SU-DHL-6 (cell line): Measurements from ENCODE around the gene LDLRAD1.

Experiments
- H2AFZ ChIP-seq: fragments of 200-600 bp; sonication (generic); 2 replicates; pipeline ENCODE4 v1.6.1; 2014; ENCODE audit warnings: low read depth, mild to moderate bottlenecking, moderate library complexity, mixed read lengths, antibody characterized with exemption, low read length; ENCODE audit not compliant: severe bottlenecking
- H3F3A ChIP-seq: fragments of 200-600 bp; shearing (Covaris generic); 2 replicates; pipeline ENCODE4 v1.6.0; 2016; ENCODE audit warnings: antibody characterized with exemption, mild to moderate bottlenecking; ENCODE audit not compliant: insufficient read depth
- H3K27ac ChIP-seq: fragments of 200-600 bp; sonication (generic); 2 replicates; pipeline ENCODE4 v1.5.1; 2016; ENCODE audit warnings: low read depth, mild to moderate bottlenecking, low read length, moderate library complexity, mixed read lengths
- H3K27me3 ChIP-seq: fragments of 200-600 bp; sonication (generic), shearing (Covaris generic); 2 replicates; pipeline ENCODE4 v1.6.0; 2014; ENCODE audit warnings: mild to moderate bottlenecking, low read length
- H3K36me3 ChIP-seq: fragments of 200-600 bp; sonication (generic); 2 replicates; pipeline ENCODE4 v1.6.1; 2014; ENCODE audit warnings: mild to moderate bottlenecking, low read length, mixed read lengths
- H3K4me2 ChIP-seq: fragments of 300-600, 200-600 bp; shearing (Covaris generic), sonication (generic); 2 replicates; pipeline ENCODE4 v1.6.0; 2014; ENCODE audit warnings: low read length, low read depth, mild to moderate bottlenecking; ENCODE audit not compliant: poor library complexity, severe bottlenecking
- H3K4me3 ChIP-seq: fragments of 200-600 bp; sonication (generic); 2 replicates; pipeline ENCODE4 v1.5.1; 2014; ENCODE audit warnings: antibody characterized with exemption, low read length, mild to moderate bottlenecking, mixed read lengths; ENCODE audit not compliant: insufficient read depth, poor library complexity, severe bottlenecking
- H3K79me2 ChIP-seq: fragments of 200-600 bp; sonication (generic); 2 replicates; pipeline ENCODE4 v1.6.1; 2014; ENCODE audit warnings: mild to moderate bottlenecking, low read length, moderate library complexity; ENCODE audit not compliant: insufficient read depth
- H3K9ac ChIP-seq: fragments of 200-600 bp; sonication (generic); 2 replicates; pipeline ENCODE4 v1.7.0; 2014; ENCODE audit warnings: mild to moderate bottlenecking, low read length
- H3K9me2 ChIP-seq: fragments of 200-600 bp; sonication (generic); replicated peaks from 2 replicates; pipeline ENCODE4 v1.6.1; 2014; ENCODE audit warnings: low read length; ENCODE audit not compliant: insufficient read depth
- H3K9me3 ChIP-seq: fragments of 200-600 bp; sonication (generic); 2 replicates; pipeline ENCODE4 v1.6.1; 2014; ENCODE audit warnings: low read length, mixed read lengths; ENCODE audit not compliant: insufficient read depth
- H4K20me1 ChIP-seq: fragments of 200-600 bp; sonication (generic); 2 replicates; pipeline ENCODE4 v1.6.1; 2014; ENCODE audit warnings: low read depth, mild to moderate bottlenecking, antibody characterized with exemption, low read length, moderate library complexity, mixed read lengths
- CTCF ChIP-seq: fragments of 200-600 bp; sonication (generic); IDR thresholded peaks from one replicate; pipeline ENCODE4 v1.5.1; 2017; ENCODE audit warnings: antibody characterized with exemption, mild to moderate bottlenecking, low read length, moderate library complexity; ENCODE audit not compliant: insufficient read depth, poor library complexity, severe bottlenecking
- EZH2phosphoT487 ChIP-seq: fragments of 200-600 bp; sonication (generic), shearing (Covaris generic); conservative IDR thresholded peaks from 2 replicates; pipeline ENCODE4 v1.6.1; 2018; ENCODE audit warnings: mild to moderate bottlenecking, antibody characterized with exemption, low read length, moderate library complexity, mixed read lengths

Gene LDLRAD1

GRCh38 chr1:53959664-53960250, 58.2 kb downstream of the LDLRAD1 start:
- H3K79me2 ChIP-seq: no peaks in the 10 kb centered on the region
- H3K4me3 ChIP-seq: no peak overlapping the region
- H3K4me2 ChIP-seq: no peak overlapping the region
- H3K27ac ChIP-seq: no peak overlapping the region
- no peaks in the 10 kb centered on the region for H3K9me3 ChIP-seq
- TF ChIP-seq EZH2phosphoT487 (no peak), CTCF (peak; percentile 53)
- no peaks in the 10 kb centered on the region for H3K9me2 ChIP-seq
- H3K36me3 ChIP-seq: peaks cover 10% of the 10 kb centered on the region; the same call in 1 of the 2 replicates
- H3K9ac ChIP-seq: no peak overlapping the region
- H3F3A ChIP-seq: 0 out of 2 replicates have a peak, but pooled peaks cover 4% of the 10 kb centered on the region
- H4K20me1 ChIP-seq: no peaks in the 10 kb centered on the region; the same call in 1 of the 2 replicates
- H2AFZ ChIP-seq: no peak overlapping the region
- H3K27me3 ChIP-seq: no peaks in the 10 kb centered on the region
